Colonic mucosa (tissue), 4 donors: ENCODE results near the gene ELAVL1. TPM values are rescaled to one million over a fixed set of nuclear protein-coding genes. Genes with fewer than 3 reads are reported as not detected.

ENCODE experiments used
- DNase-seq: peaks from one replicate; pipeline ENCODE4 v3.0.0-alpha.2; 2020
- H3K27ac ChIP-seq: fragments of 200-600 bp; one replicate; pipeline ENCODE4 v1.8.0; 2021
- H3K27me3 ChIP-seq: fragments of 200-600 bp; one replicate; pipeline ENCODE4 v1.8.0; 2021
- H3K36me3 ChIP-seq: fragments of 200-600 bp; one replicate; pipeline ENCODE4 v1.8.0; 2021
- H3K4me1 ChIP-seq: fragments of 200-600 bp; one replicate; pipeline ENCODE4 v1.8.0; 2021; ENCODE audit warnings: mild to moderate bottlenecking
- H3K4me3 ChIP-seq: fragments of 200-600 bp; one replicate; pipeline ENCODE4 v1.8.0; 2021
- H3K9ac ChIP-seq, 2 donors: one replicate each; pipeline ENCODE4 v1.7.0; 2013; ENCODE audit warnings: control low read depth in 2 of 2, low read depth in 2 of 2, low read length in 2 of 2
- H3K9me3 ChIP-seq: fragments of 200-600 bp; one replicate; pipeline ENCODE4 v1.8.0; 2021
- CTCF ChIP-seq: fragments of 200-600 bp; IDR thresholded peaks from one replicate; pipeline ENCODE4 v1.8.0; 2022; ENCODE audit warnings: antibody characterized with exemption, mild to moderate bottlenecking
- intact Hi-C: fragments of 100-400 bp; cut with DNase I; formaldehyde crosslinking; loops from one replicate; pipeline ENCODE4 v1.14.1; 2022
- total RNA-seq, 2 donors: library from RNA; stranded (reverse); fragmentation: NEBNext Ultra II Directional in 1 of 2; extraction: Animal tissue kit (Norgen Biotek cat#: 25700) in 1 of 2; gene quantifications; one replicate each; pipeline ENCODE4 v1.2.1, GENCODE V29; 2021
- donor health status: healthy.
- donor health status: DM: no; HTN: no; CAD: no.
- donor health status: DM: no; HTN: no; CAD: no.

Gene ELAVL1
- total RNA-seq, 2 donors from 2014 or later: 65.8 to 116 TPM

- Histone ChIP-seq H3K27ac (peak overlapping the region; percentile 44), H3K9ac (no peak overlapping the region)
Measured at GRCh38 chr19:7928741-7929701, 76.4 kb downstream of the ELAVL1 start.

DNA sequence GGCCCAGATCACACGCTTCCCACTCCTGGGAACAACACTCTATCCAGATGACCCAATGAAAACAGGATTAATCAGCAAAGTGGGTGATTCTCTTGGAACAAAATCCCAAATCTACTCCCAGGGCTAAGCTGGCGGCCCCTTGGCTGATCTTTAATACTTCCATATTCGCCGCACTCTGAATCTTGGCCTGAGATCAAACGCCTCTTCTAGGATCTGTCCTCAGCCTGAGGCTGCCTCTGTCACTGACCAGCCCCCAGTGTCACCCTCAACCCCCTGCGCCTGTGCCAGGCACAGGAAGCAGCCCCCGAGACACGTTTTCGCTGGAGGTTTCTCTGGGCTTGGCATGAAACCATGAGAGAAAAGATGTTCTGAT lies 77.1 kb downstream of the ELAVL1 start:
- Histone ChIP-seq H3K36me3 (peaks cover 18% of the 10 kb centered on the region), H3K9ac (no peak overlapping the region), H3K27ac (no peak overlapping the region), H3K4me3 (no peak overlapping the region), H3K9me3 (no peaks in the 10 kb centered on the region), H3K27me3 (no peaks in the 10 kb centered on the region), H3K4me1 (no peaks in the 10 kb centered on the region)
- intact Hi-C loops: loop anchor here (10.0 kb wide), 1 partner anchor 74 kb away; no protein-coding TSS in a partner anchor
- DNase-seq: no peak
- no peak for TF ChIP-seq CTCF

More at GRCh38 chr19:7928741-7929701, 76.4 kb downstream of the ELAVL1 start:
- Histone ChIP-seq H3K27me3 (no peaks in the 10 kb centered on the region), H3K4me3 (no peak overlapping the region), H3K36me3 (peaks cover 24% of the 10 kb centered on the region), H3K9me3 (no peaks in the 10 kb centered on the region), H3K4me1 (no peaks in the 10 kb centered on the region)
- no peak for TF ChIP-seq CTCF
- no peak for DNase-seq
- intact Hi-C loops: loop anchor here (10.0 kb wide), 1 partner anchor 74 kb away; no protein-coding TSS in a partner anchor

DNA sequence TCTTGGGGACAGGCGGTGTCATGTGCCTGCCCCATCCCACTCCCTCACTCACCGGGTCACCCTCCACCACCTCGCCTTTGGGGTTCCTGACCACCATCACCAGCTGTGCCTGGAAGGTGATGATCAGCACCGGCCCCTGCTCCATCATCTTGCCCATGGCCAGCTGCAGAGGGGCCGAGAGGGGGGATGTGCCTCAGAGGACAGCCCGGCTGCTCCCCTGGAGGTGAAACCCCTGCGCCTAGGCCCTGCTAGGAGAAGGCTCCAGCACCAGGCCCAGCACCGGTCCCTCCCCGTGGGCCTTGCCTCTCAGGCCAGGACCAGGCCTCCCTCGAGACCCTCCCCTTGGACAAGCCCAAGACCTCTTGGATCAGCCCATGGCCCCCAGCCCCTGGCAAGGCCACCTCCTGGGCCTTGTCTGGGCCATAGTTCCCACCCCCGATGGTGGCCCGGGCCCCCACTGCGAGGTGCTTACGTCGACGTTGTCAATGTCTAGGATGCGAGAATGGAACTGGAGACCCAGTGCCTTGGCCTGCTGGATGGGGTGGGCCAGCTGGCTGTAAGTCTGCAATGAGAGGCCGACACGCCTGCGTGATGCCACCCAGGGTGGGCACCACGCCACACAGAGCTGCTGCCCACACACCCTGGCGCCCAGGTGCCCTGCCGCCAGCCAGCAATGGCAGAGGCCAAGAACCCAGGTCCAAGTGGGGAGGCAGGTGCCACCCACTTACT lies 77.7 kb downstream of the ELAVL1 start:
- no peak overlapping the region for H3K9ac ChIP-seq
- DNase-seq: no peak
- intact Hi-C loops: loop anchor here (10.0 kb wide), 1 partner anchor 73 kb away; no protein-coding TSS in a partner anchor
- no peaks in the 10 kb centered on the region for H3K27me3 ChIP-seq
- no peak overlapping the region for H3K4me3 ChIP-seq
- H3K27ac ChIP-seq: no peak overlapping the region
- H3K36me3 ChIP-seq: peaks cover 12% of the 10 kb centered on the region
- H3K9me3 ChIP-seq: no peaks in the 10 kb centered on the region
- no peak for TF ChIP-seq CTCF
- H3K4me1 ChIP-seq: no peaks in the 10 kb centered on the region

- Histone ChIP-seq H3K4me1 (no peaks in the 10 kb centered on the region), H3K9ac (no peak overlapping the region), H3K27ac (no peak overlapping the region), H3K9me3 (no peaks in the 10 kb centered on the region), H3K4me3 (no peak overlapping the region), H3K36me3 (peaks cover 4% of the 10 kb centered on the region), H3K27me3 (no peaks in the 10 kb centered on the region)
- no peak for TF ChIP-seq CTCF
- intact Hi-C loops: loop anchor here (10.0 kb wide), 1 partner anchor 72 kb away; no protein-coding TSS in a partner anchor
- no peak for DNase-seq
Measured at GRCh38 chr19:7926727-7927604, 78.5 kb downstream of the ELAVL1 start.
